HG02642 (cell line): ENCODE measurements around the gene CDH16.
"Not testable (repeated sequence)": the region's sequence is repeated elsewhere in the genome, so short reads cannot be mapped to it uniquely, and the experiment has no call there.

Source experiments
- ATAC-seq: cut with Tn5 transposase; IDR thresholded peaks from one replicate; pipeline ENCODE4 v1.9.1; 2021; ENCODE audit warnings: mild to moderate bottlenecking; ENCODE audit not compliant: unreplicated experiment, poor library complexity

Gene CDH16

DNA sequence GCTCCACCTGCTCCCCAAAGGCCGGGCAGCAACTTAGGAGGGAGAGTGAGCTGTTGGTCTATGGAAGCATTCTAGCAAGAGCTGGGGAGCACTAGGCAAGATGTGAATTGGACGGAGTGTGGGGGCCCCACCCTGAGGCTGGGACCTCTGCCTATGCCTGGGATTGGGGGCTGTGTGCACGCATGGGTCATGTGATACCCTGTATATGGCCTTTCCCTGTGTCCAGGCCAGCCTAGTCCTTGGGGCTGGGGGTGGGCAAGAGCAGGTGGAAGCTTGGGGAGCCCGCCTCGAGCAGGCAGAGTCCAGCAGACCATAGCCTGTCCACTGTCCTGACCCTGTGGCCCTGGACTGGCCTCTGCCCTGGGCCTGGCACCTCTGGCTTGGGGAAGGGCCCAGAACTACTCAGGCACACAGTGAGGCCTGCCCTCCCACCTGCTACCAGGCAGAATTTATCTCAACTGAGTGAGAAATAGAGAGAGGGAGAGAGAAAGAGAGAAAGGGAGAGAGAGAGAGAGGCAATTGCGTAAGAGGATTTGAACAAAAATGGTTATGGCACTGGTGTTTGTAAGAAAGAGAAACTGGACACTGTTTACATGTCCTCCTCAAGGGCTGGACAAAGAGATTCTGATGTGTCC lies 19.3 kb downstream of the CDH16 start:
- ATAC-seq, result no peak

DNA sequence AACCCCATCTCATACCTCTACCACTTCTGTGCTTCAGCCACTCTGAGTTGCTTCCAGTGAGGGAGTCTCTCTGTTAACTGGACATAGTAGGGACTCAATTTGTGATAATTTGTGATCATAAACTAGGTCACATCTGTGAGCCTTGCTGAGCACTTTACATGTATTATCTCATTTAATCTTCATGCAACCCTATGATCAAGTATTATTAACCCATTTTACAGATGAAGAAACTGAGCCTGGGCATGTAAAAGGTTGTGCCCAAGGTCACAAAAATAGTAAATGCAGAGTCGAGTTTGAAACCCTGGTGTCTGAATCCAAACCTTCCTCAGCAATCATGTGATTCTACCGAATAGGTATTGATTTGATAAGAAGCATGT lies 19.8 kb downstream of the CDH16 start:
- no peak for ATAC-seq

DNA sequence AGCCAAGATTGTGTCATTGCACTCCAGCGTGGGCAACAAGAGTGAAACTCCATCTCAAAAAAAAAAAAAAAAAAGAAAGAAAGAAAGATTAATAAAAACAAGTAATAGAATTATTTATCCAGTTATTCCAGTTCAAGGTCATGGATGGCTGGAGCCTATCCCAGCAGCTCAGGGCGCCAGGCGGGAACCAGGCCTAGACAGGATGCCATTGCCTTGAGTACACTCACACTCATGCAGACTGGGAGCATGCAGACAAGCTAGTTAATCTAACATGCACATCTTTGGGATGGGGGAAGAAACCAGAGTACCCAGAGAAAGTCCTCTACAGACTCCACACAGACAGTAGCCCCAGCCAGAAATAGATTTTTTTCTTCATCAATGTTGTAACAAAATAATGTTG lies 20.5 kb downstream of the CDH16 start:
- no peak for ATAC-seq

DNA sequence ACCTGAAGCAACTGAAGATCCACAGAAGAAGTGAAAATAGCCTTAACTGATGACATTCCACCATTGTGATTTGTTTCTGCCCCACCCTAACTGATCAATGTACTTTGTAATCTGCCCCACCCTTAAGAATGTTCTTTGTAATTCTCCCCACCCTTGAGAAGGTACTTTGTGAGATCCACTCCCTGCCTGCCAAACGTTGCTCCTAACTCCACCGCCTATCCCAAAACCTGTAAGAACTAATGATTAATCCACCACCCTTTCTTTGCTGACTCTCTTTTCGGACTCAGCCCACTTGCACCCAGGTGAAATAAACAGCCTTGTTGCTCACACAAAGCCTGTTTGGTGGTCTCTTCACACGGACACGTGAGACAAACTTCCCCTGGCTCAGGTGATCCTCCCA lies 22.0 kb downstream of the CDH16 start:
- ATAC-seq, result not testable (repeated sequence)

DNA sequence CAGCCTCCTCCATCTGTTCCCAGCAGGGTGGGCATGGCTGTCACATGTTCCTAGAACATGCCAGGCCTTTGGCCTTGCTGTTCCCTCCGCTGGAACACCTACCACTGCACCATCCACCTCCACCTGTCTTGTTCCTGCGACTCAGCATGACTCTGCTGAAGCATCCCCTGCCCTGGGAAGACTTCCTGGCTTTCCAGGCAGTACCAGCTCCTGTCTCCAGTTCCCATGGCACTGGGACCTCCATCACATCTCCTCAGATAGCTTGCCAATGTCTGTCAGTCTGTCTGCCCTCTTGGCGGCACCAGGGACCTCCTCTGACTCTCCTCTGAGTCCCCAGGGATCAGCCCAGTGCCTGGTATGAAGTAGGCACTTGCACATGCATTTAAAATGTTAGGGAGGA lies 22.7 kb downstream of the CDH16 start:
- no peak for ATAC-seq

DNA sequence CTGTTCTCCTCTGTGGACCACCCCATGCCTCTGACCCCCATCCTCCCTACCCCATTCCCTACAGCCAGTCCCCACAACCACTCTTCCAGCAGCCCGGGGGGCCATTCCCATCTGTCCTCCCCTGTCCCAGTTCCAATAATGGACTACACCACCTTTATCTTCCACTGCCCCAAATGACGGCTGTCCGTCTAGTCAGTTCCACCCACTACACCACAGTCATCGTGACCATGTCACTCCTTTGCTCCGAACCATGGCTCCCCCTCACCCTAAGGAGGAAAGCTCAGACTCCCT lies 23.1 kb downstream of the CDH16 start:
- ATAC-seq, result no peak

DNA sequence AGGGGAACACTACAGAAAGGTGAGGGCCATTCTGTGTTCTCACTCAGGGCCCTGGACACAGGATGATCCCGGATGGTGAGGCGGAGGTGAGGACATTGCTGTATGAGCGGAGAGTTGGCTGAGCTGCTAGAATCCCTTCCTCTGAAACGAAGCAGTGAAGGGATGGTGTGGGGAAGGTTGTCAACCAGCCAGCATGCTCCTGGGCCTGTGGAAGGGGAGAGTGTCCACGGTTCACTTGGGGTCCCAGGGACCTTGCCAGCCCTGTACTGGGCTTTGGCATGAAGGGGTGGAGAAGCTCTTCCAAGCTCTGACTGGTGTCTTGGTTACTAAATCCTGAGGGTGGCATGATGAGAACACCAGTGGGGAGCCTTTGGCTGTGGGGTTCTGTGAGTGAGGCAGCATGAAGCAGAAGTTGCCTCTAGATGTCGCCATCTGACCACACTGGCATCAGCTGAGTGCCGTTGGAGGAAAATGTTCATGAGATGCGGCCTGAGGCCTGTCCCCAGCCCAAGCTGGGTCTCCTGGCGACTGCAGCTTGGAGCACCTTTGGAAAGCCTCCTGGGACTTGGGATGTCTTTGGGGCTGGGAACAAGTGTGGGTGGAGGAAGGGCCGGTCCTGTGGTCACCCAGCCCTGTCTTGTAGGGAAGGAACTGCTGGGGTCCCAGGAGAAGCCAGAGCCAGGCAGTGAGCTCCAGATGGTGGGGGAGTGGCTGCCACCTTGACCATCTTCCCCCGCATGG lies 23.6 kb downstream of the CDH16 start:
- ATAC-seq, result peak; percentile 62

DNA sequence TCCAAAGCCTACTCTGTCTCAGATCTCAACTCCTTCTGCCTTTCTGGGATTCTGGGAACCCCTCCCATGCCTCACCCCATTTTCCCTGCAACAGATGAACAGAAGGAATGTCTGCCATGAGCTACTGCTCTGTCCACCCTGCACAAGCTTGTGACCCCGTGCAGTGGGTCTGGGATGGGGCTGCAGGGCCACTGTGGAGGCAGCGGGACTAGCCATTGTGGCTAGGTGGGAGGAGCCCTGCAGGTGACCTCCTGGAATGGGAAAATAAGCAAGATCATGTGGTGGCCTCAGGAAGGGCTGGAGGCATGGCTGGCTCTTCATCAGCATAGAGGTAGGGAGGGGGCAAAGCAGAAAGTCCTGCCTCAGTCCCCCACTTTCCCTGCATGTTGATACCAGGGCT lies 24.6 kb downstream of the CDH16 start:
- ATAC-seq, result no peak

DNA sequence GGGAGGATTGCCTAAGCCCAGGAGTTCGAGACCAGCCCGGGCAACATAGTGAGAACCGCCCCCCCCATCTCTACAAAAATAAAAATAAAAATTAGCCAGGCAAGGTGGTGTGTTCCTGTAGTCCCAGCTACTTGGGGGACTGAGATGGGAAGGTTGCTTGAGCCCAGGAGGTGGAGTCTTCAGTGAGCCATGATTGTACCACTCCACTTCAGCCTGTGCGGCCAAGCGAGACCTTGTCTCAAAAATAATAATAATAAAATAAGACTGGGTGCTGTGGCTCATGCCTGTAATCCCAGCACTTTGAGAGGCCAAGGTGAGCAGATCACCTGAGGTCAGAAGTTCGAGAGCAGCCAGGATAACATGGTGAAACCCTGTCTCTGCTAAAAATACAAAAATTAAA lies 26.9 kb downstream of the CDH16 start:
- no peak for ATAC-seq

DNA sequence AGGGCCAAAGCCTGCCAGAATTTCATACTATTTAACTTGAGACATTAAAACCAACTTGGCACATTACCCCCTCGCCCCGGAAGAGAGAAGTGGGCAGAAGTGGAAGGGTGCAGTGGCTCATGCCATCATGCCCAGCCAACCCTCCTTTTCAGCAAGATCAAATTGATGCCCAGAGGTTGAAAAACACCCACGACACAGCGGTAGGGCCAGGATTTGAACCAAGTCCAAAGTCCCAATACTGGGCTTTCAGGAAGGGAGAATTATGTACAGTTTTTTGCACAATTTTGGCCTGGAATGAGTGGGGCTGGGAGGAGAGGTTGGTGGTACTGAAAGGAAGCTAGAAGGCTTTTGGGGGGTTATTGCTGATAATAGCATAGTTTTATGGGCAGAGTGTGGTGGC lies 27.3 kb downstream of the CDH16 start:
- ATAC-seq, result no peak

DNA sequence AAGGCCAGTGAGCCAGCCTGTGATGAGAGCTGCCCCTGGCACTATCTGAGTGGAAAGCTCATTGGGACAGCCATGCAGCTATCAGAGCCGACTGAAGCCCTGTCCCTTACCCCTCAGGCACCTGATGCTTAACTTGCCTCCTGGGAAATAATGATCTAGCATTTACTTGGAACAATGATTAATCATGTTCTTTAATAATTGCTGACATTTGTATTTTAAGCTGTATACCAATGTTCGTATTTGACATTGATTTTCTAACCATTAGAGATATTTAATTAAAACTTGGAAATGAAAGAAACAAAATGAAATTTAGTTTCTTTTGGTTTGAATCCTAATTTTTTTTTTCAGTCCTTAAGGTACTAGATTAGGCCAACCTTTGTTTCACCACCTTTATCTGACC lies 27.9 kb downstream of the CDH16 start:
- no peak for ATAC-seq

DNA sequence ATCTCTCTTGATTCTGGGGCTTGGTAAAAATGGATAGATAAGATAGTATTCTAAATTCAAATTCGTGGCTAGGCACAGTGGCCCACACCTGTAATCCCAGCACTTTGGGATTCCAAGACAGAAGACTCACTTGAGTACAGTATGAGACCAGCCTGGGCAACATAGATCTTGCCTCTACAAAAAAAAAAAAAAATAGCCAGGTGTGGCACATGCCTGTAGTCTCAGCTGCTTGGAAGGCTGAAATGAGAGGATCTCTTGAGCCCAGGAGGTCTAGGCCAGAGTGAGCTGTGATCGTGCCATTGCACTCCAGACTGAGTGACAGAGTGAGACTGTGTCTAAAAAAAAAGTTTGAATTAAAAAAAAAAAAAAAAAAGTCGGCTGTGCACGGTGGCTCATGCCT lies 29.1 kb downstream of the CDH16 start:
- no peak for ATAC-seq

DNA sequence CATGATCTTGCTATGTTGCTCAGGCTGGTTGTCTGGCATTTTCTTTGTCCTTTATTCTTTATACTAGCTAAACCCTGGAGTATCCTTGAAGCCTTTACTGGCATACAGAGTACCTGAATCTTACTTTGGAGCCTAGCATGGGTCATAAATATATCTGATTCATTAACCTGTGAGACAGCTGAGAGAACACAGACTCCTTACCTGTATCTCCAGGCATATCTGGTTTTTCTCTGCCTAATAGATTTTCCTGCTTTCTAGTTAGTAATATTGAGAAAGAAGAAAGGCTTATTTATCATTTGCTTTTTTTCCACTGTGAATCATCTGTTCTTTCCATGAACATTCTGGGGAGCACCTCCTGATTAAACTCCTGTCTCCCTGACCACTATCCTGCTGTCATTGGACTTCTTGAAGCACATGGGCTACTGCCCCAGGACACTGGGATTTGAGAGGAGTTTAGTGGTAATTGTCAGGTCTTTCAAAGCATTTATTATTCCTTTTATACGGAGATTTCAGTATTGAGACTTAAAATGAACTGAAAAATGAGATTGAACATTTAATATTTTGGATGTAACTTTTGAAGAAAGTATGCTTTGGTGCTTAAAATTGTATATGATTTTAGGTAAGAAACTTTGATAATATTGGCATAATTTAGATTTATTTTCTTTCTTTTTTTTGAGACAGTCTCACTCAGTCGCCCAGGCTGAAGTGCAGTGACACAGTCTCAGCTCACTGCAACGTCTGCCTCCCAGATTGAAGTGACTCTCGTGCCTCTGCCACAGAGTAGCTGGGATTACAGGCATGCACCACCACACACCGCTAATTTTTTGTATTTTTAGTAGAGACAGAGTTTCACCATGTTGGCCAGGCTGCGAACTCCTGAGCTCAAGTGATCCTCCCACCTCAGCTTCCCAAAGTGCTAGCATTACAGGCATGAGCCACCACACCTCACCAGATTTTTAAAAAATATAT lies 29.8 kb downstream of the CDH16 start:
- no peak for ATAC-seq

DNA sequence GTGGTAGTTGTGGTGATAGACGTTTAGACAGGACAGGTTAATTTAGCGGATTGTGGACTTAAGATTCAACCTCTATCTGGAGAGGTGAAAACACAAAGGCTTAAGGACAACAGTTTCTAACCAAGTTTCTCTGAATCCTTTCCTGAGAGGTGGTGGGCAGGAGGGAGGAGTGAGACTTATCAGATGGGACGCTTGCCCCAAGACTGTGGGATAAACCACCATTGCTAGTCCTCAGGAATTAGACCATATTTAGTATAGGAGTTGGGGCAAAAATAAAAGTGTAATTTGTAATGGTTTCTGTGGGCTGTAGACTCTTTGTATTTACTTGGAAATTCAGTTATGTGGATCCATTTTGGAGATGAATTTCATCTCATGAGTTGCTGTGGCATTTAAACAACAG lies 31.8 kb downstream of the CDH16 start:
- no peak for ATAC-seq

DNA sequence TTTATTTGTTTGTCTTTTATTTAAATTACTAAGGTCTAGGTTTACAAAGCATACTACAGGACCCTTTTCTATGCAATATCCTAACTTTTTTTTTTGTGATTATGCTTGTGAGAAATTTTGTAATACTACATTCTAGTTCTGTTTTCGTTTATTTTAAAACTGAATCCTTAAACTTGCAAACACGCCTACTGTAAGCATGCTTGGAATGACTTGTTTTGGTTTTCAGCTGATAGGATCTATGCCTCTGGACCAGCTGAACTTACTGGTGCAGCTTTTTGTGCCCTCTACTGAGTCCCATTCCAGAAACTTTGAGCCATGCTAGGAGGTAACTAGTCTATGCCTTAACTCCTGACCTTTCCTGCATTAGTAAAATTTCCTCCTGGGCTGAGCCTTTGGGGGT lies 32.4 kb downstream of the CDH16 start:
- ATAC-seq, result no peak

DNA sequence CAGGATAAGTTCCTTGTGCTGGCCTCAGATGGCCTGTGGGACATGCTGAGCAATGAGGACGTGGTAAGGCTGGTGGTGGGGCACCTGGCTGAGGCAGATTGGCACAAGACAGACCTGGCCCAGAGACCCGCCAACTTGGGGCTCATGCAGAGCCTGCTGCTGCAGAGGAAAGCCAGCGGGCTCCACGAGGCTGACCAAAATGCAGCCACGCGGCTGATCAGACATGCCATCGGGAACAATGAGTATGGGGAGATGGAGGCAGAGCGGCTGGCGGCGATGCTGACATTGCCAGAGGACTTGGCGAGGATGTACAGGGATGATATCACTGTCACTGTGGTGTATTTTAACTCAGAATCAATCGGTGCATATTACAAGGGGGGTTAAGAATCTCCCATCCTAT lies 33.2 kb downstream of the CDH16 start:
- ATAC-seq, result no peak

DNA sequence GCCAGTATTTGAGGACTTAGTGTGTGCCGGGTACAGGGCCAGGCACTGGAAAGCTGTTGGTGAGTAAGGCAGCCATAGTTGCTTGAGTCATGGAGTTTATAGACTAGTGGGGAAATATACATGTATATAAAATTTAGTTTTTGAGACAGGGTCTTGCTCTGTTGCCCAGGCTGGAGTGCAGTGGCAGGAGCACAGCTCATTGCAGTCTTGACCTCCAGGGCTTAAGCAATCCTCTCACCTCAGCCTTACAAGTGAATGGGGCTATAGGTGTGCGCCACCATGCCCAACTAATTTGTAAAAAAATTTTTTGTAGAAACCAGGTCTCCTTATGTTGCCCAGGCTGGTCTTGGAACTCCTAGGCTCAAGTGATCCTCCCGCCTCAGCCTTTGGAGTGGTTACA lies 36.0 kb downstream of the CDH16 start:
- ATAC-seq, result no peak

DNA sequence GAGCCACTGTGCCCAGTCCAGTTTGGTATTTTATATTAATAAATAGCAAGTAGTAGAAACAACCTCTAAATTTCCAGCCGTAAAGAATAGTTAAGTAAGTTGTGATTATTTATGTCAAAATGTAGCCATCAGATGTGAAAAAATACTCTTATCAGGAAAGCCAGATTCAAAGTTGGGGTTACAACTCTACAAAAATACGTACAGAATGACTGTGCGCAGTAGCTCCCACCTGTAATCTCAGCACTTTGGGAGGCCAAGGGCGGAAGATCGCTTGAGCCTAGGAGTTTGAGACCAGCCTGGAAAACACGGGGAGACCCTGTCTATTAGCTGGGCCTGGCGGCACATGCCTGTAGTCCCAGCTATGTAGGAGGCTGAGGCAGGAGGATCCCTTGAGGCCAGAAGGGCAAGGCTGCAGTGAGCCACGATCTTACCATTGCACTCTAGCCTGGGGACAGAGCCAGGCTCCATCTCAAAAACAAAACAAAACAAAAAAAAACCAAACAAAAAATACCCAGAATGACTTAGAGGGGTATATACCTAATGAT lies 36.6 kb downstream of the CDH16 start:
- no peak for ATAC-seq

DNA sequence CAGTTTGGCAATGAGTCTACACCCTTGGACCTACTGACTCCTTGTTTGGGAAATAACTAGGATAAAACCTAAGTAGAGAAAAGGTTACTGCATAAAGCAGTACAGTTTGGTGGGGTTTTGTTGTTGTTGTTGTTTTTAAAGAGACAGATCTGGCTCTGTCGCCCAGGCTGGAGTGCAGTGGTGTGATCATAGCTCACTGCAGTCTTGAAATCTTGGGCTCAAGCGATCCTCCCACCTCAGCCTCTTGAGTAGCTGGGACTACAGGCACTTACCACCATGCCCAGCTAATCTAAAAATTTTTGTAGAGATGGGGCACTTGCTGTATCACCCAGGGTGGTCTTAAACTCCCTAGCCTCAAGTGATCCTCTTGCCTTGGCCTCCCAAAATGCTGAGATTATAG lies 37.1 kb downstream of the CDH16 start:
- no peak for ATAC-seq

DNA sequence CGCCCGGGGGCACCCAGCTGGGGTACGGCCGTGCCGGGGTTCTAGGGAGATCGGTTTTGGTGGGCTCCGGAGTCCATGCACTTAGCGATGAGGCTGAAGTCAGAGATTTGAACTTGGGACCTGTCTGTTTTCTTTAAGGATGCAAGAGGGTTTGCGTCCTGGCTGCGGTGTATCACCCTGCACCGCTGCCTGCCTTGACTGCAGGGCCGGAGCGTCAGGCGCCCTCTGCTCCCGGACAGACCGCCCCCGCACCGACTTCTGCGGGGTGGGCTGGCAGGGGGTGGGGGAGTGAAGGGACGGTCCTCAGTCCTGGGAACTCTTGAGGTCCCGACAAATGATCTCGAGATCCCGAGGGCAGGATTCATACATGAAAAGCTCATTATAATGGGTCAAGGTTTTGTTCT lies 37.7 kb downstream of the CDH16 start:
- no peak for ATAC-seq
